T follicular helper cell (primary cell): ENCODE data around the gene KBTBD12.
"Not testable (repeated sequence)": the region's sequence is repeated elsewhere in the genome, so short reads cannot be mapped to it uniquely, and the experiment has no call there.

ENCODE experiments used
- DNase-seq: peaks from one replicate; pipeline ENCODE4 v3.0.0-alpha.2; 2020; ENCODE audit warnings: low read depth
- total RNA-seq, 2 experiments: gene quantifications; one replicate each; lab custom pipeline; 2026; lab: John Stamatoyannopoulos, UW

The KBTBD12 gene
- total RNA-seq = 0 reads per million in 2 experiments

GRCh38 chr3:127915115-127915936 is at the start of gene KBTBD12:
KBTBD12 (plus strand) TSS chr3:127915232; CDS start chr3:127923062, 7,830 bp downstream.
- DNase-seq = no peak

GRCh38 chr3:127865941-127866340 is 49.1 kb upstream of the KBTBD12 start:
- no peak for DNase-seq

- no peak for DNase-seq
These were observed 47.6 kb upstream of the KBTBD12 start for GRCh38 chr3:127867412-127867811.

GRCh38 chr3:127867986-127868385 is 47.0 kb upstream of the KBTBD12 start:
- no peak for DNase-seq

GRCh38 chr3:127870156-127870555 is 44.9 kb upstream of the KBTBD12 start:
- no peak for DNase-seq

GRCh38 chr3:127874097-127874496 is 40.9 kb upstream of the KBTBD12 start:
- DNase-seq = not testable (repeated sequence)

- DNase-seq = no peak
These were observed 33.4 kb upstream of the KBTBD12 start for GRCh38 chr3:127881586-127881985.

- DNase-seq = no peak
These were observed 31.0 kb upstream of the KBTBD12 start for GRCh38 chr3:127884041-127884440.

- no peak for DNase-seq
These were observed 28.6 kb upstream of the KBTBD12 start for GRCh38 chr3:127886231-127886955.

GRCh38 chr3:127886956-127887231 is 28.1 kb upstream of the KBTBD12 start:
- DNase-seq = no peak

GRCh38 chr3:127887321-127887720 is 27.7 kb upstream of the KBTBD12 start:
- DNase-seq = no peak

- no peak for DNase-seq
These were observed 26.9 kb upstream of the KBTBD12 start for GRCh38 chr3:127888156-127888555.

- no peak for DNase-seq
These were observed 26.4 kb upstream of the KBTBD12 start for GRCh38 chr3:127888564-127889107.

- no peak for DNase-seq
These were observed 25.6 kb upstream of the KBTBD12 start for GRCh38 chr3:127889461-127889863.

GRCh38 chr3:127889976-127890650 is 24.9 kb upstream of the KBTBD12 start:
- no peak for DNase-seq

- DNase-seq = not testable (repeated sequence)
These were observed 24.3 kb upstream of the KBTBD12 start for GRCh38 chr3:127890651-127891290.

- DNase-seq = no peak
These were observed 20.6 kb upstream of the KBTBD12 start for GRCh38 chr3:127894481-127894880.

- DNase-seq = no peak
These were observed 15.8 kb upstream of the KBTBD12 start for GRCh38 chr3:127899200-127899599.

- no peak for DNase-seq
These were observed 15.3 kb upstream of the KBTBD12 start for GRCh38 chr3:127899766-127900165.

GRCh38 chr3:127900536-127900935 is 14.5 kb upstream of the KBTBD12 start:
- no peak for DNase-seq

- DNase-seq = no peak
These were observed 12.5 kb upstream of the KBTBD12 start for GRCh38 chr3:127902486-127902885.
